ENCODE measurements around the gene SLC39A6.
"Not testable (repeated sequence)": the region's sequence is repeated elsewhere in the genome, so short reads cannot be mapped to it uniquely, and the experiment has no call there.

SLC39A6 gene

DNA sequence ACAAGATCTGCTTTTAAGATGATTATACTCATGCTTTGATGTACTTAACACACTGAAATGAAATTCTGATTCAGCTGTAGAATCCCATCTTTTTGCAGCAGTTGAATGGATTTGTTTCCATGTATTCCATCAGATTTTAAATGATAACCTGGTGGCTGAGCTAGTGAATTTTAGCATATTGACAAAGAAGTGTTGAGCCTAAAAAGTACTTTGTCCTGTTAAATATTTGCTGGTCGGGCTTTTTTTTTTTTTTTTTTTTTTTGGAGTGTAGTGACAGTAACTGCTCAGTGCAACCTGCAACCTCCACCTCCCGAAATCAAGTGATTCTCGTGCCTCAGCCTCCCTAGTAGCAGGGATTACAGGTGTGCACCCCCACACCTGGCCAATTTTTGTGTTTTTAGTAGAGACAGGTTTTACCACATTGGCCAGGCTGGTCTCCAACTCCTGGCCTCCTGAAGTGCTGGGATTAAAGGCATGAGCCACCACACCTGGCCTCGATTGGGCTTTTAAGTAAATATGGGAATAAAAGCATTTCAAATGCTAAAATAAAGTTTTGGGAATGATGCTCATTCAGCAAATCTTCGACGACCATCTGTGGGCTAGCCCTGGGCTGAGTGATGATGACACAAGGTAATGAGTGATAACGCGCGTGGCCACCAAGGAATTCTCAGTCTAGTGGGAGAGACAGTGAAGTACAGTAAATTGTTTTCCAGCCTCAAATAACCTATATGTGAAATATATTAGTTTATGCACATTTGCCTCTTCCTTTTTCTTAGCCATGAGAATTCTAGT, 2.7 kb upstream of the SLC39A6 start:
- no peak for DNase-seq

DNA sequence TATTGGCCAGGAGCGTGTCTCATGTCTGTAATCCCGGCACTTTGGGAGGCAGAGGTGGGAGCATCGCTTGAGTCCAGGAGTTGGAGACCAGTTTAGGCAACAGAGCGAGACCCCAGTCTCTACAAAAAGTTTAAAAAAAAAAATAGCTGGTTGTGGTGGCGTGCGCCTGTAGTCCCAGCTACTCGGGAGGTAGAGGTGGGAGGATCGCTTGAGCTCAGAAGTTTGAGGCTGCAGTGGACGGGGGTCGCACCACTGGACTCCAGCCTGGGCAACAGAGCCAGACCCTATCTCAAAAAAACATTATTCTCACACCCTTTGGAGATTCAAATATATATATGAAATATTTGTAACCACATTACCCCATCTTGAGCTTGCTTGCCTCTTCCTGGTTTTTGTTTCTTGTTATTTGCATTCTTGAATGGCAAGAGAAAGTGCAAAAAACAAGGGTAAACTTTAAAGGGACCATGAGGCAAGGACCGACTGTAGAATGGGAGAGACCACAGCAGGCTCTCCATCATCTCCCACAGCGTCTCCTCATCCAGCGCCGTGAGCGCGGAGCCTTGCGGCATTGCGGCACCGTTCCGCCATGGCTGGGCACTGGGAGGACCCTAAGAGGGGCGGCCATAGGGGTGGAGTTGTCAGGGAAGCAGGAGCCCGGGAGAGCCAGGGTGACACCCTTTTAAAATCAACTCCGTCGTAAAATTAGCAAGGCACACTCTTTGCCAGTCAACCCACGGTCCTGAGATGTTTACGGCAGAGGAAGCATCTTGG, 1.9 kb upstream of the SLC39A6 start:
- no peak for DNase-seq

DNA sequence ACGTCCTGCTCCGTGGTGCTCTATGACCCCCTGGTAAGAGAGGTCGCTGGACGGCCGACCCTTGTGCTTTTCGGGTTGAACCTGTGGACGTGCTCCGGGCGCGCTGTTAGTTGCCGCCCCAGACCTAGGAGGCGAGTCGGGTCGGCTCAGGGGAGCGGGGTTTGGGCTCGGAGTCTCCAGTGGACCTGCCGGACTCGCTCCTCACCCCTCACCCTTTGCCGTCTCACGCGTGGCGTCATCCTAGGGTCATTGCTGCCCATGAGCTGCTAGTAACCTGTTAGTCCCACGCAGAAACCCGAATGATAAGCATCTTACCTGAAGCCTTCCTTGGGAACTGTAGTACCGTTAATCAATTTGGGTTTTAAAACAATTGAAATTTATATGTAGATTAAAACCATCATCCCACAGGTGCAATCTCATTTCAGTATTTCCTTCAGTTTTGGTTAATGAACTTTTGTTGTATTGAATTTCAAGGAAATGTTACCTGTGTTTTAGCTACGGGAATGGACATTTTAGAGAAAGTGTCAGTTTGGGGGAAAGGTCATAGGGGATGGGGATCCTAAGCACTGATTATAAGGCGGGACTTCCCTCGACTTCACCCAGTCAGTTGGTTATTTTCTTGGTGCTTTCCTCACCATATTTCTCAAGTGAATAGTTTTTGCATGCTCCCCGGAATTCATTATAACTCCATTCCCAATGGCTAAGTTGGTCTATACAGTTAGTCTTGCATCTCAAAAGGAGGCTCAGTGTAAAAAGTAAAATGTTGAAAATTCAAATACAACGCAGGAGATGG, 1.1 kb upstream of the SLC39A6 start:
- DNase-seq: no peak

DNA sequence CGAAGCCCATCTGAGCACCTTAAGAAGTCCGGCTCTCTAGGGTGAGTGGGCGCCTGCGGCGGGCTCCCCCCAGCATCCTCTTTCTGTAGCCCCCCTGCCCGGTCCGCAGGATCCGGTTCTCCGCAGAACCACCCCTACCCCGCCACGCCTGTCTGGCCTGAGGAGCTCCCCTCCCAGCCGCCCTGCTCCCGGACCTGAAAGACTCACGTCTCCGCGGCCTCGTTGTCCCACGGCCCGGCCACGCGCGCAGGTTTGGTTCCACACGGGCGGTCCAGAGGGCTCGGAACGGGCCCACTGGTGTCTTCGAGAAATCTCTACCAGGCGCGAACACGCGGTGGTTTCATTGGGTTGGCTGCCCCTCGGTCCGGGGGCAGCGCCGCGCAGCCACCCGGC, 237 bp downstream of the SLC39A6 start:
- DNase-seq: peak; percentile 78

DNA sequence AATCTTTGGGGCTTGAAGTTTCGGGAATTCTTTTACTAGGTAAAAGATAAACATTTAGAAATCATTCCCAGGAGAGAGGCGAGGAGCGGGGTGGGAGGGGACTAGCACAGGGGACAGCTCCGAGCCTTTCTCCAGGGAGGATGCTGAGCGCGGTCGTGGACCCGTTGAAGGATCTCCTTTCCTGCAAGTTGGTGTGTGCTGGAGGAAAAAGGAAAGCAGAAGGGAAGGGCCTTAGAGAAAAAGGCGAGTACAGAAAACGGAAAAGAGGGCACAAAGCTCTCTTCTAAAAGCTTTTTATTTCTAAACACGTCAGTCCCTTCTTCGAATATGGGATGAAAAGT, 640 bp downstream of the SLC39A6 start:
- peak; percentile 75 for DNase-seq

DNA sequence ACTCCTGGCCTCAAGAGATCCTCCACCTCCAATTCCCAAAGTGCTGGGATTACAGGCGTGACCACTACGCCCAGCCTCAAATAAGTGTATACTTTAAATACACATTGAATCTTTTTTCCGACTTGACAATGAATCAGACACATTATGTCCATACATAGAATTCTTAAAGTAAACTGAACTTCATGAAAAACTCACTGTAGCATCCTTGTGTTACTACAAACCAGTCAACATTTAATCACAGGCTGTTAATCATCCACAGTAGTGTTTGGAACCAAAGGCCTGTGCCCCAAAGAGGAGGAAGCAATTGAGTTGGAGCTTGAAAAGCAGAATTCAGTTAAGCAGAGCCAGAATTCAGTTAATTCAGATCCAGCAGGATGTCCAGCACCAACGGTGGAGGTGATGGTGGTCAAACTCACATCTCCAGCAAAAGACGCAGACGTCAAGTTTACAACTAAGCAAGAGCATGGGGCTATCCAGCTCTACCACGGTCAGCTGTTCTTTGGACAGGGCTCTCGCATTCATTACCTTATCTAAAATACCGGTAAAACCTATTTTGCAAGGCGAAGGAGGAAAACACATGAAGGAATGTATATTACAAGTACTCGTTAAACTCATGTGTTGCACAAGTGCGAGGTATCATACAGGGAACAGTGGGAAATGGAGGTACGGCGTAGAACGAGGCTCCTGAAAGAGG, 1.2 kb downstream of the SLC39A6 start:
- DNase-seq: no peak

DNA sequence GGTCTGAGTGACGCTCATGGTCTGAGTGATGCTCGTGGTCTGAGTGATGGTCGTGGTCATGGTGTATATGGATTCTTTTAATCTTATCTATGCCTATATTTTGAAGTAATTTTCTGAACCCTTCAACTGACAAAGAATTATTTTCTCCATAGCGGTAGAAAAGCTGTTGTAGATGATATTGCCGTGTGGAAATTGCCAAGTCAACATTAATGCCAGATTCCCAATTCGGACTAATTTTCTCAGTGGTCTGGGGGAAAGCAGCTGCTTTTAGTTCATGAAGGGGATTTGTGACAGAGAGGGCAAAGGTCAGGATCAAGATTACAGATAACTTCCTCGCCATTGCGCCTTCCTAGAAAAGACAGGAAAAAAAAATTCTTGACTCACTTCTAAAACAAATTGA, 2.5 kb downstream of the SLC39A6 start:
- DNase-seq: no peak

DNA sequence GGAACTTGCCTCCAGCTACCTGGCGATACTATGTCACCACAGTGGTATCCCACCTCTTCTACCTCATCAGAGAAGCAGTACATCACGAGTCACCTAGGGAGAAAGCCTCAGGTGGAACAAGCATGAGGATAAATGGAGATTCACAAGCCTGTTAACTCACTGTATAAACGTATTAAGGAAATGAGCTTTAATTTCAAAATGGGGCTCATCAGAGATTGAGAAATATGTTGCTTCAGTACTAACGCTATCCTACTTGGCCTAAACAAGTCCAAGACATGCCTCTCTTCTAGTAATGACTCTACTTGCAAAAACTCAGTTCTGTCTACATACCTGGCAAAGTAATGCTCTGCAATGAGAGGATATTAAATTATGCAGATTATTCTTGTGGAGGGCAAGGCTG, 4.3 kb downstream of the SLC39A6 start:
- no peak for DNase-seq

DNA sequence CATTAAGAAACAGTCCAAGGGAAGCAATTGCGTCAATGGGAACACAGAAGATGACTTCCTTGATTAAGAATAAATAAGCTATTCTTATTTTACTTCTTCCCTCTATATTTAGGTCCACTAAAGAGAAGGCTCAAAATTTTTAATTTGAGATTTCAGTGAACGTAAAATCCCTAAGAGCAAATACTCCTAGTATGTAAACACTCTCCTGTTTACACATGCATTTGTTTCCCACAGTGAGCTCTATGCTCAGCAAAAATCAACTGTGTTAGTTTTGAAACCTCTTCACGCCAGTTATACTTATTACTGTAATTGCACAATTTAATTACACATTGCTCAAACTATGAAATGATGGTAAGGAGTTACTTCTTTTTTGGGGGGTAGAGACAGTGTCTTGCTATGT, 8.8 kb downstream of the SLC39A6 start:
- no peak for DNase-seq

DNA sequence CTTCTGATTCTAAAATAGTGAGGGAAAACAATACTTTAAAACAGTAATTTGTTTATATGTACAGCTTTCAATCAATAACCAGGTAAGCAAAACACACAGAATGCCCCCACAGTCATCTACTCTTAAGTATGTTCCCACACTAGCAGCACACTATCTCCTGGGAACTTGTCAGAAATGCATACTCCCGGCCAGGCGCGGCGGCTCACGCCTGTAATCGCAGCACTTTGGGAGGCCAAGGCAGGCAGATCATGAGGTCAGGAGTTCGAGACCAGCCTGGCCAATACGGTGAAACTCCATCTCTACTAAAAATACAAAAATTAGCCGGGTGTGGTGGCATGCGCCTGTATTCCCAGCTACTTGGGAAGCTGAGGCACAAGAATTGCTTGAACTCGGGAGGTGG, 12.4 kb downstream of the SLC39A6 start:
- not testable (repeated sequence) for DNase-seq

DNA sequence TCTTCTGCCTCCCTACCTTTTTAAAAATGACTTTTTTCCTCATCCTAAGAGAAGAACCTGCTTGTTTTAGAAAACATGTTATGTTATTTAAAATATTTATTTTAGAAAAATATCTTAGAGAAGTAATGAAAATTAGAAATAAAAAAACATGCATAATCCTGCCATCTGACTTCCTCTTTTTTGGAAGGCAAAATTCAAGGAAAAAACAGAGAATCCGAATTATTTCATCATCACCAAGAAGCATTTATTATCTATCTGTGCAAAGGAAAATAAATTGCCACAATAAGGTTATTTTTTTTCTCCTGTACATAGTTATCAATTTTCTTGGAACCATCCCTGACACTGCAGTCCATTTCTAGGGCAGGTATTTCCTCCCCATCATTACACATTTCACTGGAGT, 14.4 kb downstream of the SLC39A6 start:
- DNase-seq: no peak

DNA sequence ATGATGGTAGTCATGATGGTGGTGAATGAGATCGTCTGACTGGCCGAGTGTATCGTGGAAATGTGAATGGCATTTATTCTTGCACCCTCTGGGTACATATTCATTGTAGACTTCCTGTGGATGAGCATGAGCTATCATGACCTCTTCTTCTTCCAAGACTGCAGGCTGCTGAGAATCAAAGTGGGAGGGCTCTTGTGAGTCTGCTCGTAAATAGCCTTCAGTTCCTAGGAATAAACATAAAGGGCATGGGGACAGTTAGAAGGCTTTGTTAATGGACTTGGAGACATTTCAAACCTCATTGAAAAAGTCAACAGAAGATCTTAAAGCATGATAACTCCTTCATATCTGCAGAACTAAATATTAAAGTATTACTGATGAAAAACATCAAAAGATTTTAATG, 14.9 kb downstream of the SLC39A6 start:
- DNase-seq: no peak

DNA sequence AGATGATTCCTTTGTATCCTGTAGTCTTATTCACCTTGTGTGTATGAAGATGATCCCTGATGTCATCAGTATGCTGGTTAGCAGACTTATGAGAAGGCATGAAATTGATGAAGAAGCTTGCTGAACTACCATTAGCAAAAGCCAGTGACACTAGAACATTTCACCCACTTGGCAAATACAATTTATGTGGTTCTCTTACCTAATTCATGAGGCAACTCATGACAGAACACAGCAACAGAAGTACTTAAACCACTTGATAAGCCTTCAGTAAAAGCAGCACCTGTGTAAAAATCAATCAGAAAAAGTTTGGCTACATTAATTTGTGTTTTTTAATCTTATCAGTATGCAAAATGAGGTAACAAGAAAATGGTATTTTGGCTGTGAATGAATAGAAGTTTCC, 16.8 kb downstream of the SLC39A6 start:
- DNase-seq: no peak

DNA sequence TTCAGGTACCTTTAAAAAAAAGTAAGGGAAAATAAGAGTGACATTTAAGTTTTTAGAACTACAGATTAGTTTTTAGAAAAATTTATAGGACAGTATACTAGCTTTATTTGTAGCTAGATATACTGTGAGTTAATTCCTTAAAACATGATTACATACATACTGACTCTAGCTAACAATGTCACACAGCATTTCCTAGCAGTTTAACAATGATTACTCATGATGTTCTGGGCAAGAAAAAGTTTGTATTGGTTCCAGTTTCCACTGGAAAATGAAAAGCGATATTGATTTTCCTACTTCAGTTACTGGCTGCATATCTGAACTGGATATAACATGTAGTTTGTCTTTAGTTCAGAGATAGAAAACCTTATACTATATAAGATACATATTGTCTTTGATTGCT, 19.4 kb downstream of the SLC39A6 start:
- DNase-seq: no peak

DNA sequence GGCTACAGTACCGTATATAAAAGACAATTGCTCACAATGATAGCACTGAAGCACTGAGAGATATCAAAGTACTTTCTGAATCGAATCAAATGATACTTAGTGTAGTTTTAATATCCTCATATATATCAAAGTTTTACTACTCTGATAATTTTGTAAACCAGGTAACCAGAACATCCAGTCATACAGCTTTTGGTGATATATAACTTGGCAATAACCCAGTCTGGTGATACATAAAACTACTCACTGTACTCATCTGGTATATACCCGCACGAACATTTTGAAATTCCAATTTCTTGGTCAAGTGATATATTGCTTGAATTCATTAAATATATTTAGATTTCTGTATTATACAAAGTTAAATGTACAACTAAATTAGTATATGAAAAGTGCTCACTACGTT, 20.5 kb downstream of the SLC39A6 start:
- DNase-seq: no peak

DNA sequence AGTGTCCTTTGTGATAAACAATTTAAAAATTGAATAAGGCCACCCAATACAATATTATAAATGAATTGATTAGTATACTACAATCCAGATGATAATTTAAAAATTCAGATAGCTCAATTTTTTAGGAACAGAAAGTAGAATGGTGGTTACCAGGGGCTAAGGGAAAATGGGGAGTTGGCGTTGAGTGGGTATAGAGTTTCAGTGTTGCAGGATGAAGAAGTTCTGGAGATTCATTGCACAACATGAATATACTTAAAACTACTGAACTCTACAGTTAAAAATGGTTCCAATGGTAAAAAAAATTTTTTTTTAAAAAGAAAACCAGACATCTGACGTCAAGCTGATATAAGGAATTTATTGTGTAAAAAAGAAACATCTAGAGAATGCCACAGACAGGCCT, 20.9 kb downstream of the SLC39A6 start:
- DNase-seq: no peak

DNA sequence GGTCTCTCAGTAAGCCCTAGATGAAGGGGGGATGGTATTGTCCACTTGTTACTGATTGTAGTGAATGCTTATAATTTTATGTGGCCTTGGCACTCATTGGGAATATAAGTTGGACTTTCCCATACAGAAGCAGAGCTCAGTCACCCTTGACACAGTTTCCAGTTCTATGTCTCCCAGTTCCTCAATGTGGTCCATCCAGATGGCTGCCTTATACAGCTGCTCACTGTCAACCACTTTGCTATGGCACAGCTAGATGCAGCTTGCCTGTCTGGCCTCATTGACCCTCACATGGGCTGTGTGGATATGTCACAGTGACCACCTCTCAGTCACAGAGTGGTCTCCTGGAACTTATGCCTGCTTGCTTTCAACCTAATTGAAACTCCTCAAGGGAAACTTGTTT, 21.7 kb downstream of the SLC39A6 start:
- DNase-seq: no peak

DNA sequence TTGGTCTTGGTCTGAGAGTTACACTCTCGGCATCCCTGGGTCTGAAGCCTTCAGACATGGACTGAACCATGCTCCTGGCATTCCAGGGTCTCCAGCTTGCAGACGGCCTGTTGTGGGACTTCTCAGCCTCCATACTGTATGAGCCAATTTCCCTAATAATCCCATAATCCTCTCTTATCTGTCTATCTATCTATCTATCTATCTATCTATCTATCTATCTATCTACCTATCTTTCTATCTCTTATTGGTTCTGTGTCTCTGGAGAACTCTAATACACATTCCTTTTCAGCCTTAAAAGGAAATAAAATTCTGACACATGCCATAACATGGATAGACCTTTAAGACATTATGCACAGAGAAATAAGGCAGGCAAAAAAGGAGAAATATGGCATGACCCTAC, 24.4 kb downstream of the SLC39A6 start:
- no peak for DNase-seq

DNA sequence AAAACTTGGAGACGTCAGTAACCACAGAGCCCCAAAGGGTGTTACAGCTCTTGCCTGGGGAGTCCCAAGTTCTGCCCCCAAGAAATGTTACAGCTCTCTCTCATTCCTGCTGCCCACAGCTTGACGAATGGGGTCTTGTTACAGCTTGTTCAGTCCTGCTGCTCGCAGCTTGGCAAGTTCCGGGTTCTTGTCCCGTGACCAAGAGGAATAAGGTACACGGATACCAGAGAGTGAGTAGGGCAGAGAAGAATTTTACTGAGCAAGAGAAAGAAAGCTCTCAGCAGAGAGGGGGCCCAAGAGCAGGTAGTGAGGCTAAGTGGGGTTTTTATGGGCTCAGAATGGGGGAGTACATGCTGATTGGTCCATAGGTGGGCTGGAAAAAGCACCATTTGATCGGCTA, 27.2 kb downstream of the SLC39A6 start:
- DNase-seq: no peak

DNA sequence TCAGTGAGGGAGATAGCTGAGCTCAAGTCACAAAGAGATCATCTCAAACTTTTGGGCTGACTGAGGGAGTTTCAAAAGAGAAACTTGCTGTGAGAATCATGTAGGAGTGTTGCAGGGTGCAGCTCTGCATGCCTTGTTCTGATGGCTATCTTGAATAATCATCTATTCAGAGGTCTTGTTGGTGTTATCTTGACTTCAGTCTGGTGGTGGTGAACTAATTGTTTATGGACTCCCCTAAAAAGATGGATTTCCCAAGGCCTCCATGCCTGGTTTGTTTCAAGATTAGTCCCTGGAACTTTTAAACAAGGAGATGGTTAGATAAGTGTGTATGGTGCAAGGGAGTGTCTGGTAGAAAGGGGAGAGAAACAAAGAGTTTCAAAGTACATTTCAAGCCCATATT, 29.8 kb downstream of the SLC39A6 start:
- no peak for DNase-seq

DNA sequence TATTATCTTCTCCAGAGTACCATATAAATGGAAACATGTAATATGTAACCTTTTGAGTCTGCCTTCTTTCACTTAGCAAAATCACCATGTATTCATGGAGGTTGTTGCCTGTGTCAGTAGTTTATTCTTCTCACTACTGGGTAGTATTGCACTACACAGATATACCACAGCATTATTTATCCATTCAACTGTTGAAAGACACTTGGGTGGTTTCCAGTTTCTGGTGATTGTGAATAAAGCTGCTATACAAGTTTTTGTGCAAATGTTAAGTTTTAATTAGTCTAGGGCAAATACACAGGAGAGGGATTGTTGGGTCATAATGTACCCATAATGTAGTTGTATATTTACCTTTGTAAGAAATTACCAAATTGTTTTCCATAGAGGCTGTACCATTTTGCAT, 32.2 kb downstream of the SLC39A6 start:
- no peak for DNase-seq

DNA sequence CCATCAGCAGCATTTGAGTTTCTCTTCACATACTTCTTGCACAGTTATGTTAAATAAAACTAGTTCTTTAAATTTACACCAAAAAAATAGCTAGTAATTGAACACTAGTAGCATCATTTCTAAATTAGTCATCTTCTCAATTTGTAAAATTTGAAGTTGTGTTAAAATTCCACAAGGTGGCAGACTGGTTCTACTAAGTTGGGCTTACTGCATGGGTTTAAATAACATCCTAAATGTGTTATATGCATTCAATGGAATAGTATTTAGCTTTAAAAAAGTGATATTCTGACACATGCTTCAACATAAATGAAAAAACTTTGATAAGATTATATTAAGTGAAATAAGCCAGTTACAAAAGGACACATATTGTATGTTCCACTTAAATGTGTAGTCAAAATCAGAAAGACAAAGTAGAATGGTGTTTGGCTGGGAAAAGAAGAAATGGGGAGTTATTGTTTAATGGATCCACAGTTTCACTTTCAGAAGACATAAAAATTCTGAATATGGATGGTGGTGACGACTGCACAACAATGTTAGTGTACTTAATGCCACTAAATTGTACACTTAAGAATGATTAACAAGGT, 33.1 kb downstream of the SLC39A6 start:
- peak; percentile 66 for DNase-seq

DNA sequence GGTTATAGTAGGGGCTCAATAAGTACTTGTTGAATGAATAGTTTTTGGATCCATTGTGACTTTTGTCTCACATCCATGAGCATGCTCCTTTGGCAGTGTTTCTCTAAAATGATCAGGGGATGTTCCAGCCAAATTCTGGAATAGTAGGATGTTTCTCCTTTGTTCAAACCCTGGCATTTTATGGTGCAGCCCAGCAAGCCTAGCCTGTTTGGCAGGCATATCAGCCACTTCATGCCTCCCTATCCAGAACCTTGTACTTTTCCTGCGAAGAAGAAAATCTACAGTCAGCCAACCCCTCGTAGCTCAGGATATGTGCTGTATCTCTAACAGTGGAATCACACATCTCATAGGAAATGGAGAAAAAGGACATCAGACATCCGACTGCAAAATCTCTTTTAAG, 34.7 kb downstream of the SLC39A6 start:
- DNase-seq: no peak

Data from NCI-H1092 treated with DMSO at 0.1 percent for 48 hours (cell line).